Bronchial epithelial cell (primary cell): ENCODE measurements around the gene OPCML. TPM values are rescaled to one million over a fixed set of nuclear protein-coding genes. Genes with fewer than 3 reads are reported as not detected.

Source experiments
- DNase-seq: peaks from one replicate; pipeline ENCODE4 v3.0.0-alpha.2; 2010; ENCODE audit warnings: low read depth
- FAIRE-seq: peaks from 2 replicates; lab custom pipeline; 2011; peaks lifted over from hg19 to GRCh38; lab: Jason Lieb, UNC
- H3K27me3 ChIP-seq: 2 replicates; pipeline ENCODE4 v1.5.1; 2011; ENCODE audit warnings: low read length; ENCODE audit not compliant: control insufficient read depth, insufficient read depth
- H3K36me3 ChIP-seq: 2 replicates; pipeline ENCODE4 v1.5.1; 2011; ENCODE audit warnings: low read length; ENCODE audit not compliant: control insufficient read depth, insufficient read depth
- H3K4me3 ChIP-seq: 2 replicates; pipeline ENCODE4 v1.5.1; 2011; ENCODE audit warnings: mild to moderate bottlenecking, low read depth, low read length, control low read depth
- CTCF ChIP-seq: IDR thresholded peaks from 2 replicates; pipeline ENCODE4 v1.5.1; 2011; ENCODE audit warnings: mild to moderate bottlenecking, moderate library complexity, low read length, control low read depth, inconsistent platforms; ENCODE audit not compliant: insufficient read depth, severe bottlenecking
- total RNA-seq: library from RNA; depleted of rRNA; stranded (reverse); fragments of >200 nt; gene quantifications from 2 replicates; pipeline ENCODE4 v1.2.1, GENCODE V29; 2014

OPCML gene
- total RNA-seq, 1 donor from 2014 or later = not detected

- DNase-seq (no peak), FAIRE-seq (no peak)
- Histone ChIP-seq H3K36me3 (no peaks in the 10 kb centered on the region), H3K27me3 (no peaks in the 10 kb centered on the region), H3K4me3 (no peak overlapping the region)
- TF ChIP-seq CTCF = no peak
Observed at GRCh38 chr11:132792341-132793140, 739.8 kb downstream of the OPCML start.

- Histone ChIP-seq H3K27me3 (no peaks in the 10 kb centered on the region), H3K36me3 (no peaks in the 10 kb centered on the region), H3K4me3 (no peak overlapping the region)
- no peak for FAIRE-seq
- DNase-seq = no peak
- no peak for TF ChIP-seq CTCF
Observed at GRCh38 chr11:132790971-132791370, 741.3 kb downstream of the OPCML start.

- H3K4me3 ChIP-seq = no peak overlapping the region
- no peak for DNase-seq
- H3K27me3 ChIP-seq = no peaks in the 10 kb centered on the region
- H3K36me3 ChIP-seq = no peaks in the 10 kb centered on the region
- no peak for TF ChIP-seq CTCF
- FAIRE-seq = no peak
Observed at GRCh38 chr11:132790466-132790865, 741.8 kb downstream of the OPCML start.

GRCh38 chr11:132788816-132789325 lies 743.4 kb downstream of the OPCML start:
- DNase-seq = no peak
- Histone ChIP-seq H3K36me3 (no peaks in the 10 kb centered on the region), H3K4me3 (no peak overlapping the region), H3K27me3 (no peaks in the 10 kb centered on the region)
- TF ChIP-seq CTCF = no peak
- no peak for FAIRE-seq

- no peaks in the 10 kb centered on the region for H3K27me3 ChIP-seq
- TF ChIP-seq CTCF = no peak
- FAIRE-seq = no peak
Observed at GRCh38 chr11:132785878-132786277, 746.4 kb downstream of the OPCML start.

More at GRCh38 chr11:132785878-132786277, 746.4 kb downstream of the OPCML start:
- no peak overlapping the region for H3K4me3 ChIP-seq
- no peak for DNase-seq
- H3K36me3 ChIP-seq = no peaks in the 10 kb centered on the region
